H1 (cell line): Measurements from ENCODE around the gene PARK7.

Experiments used
- ATF2 ChIP-seq: IDR thresholded peaks from 2 replicates; pipeline ENCODE4 v1.6.1; 2012; ENCODE audit warnings: low read length, inconsistent platforms
- CEBPB ChIP-seq: IDR thresholded peaks from 2 replicates; pipeline ENCODE4 v1.6.1; 2012; ENCODE audit warnings: low read depth, low read length
- CTCF ChIP-seq, 3 experiments: IDR thresholded peaks; 1 replicate in 2 of 3; 2 replicates in 1 of 3; pipeline versions ENCODE4 v1.5.1 to v1.6.1; 2011; ENCODE audit warnings: low read length in 3 of 3, mild to moderate bottlenecking in 3 of 3, inconsistent platforms in 2 of 3, low read depth in 1 of 3, moderate library complexity in 1 of 3; ENCODE audit not compliant: insufficient read depth in 1 of 3; ENCODE audit errors: control extremely low read depth in 1 of 3
- EGR1 ChIP-seq: IDR thresholded peaks from 2 replicates; pipeline ENCODE4 v1.6.1; 2011; ENCODE audit warnings: low read depth, low read length, borderline replicate concordance
- EP300 ChIP-seq, 2 experiments: IDR thresholded peaks; 1 replicate in 1 of 2; 2 replicates in 1 of 2; pipeline ENCODE4 v1.6.1; 2011 to 2012; ENCODE audit warnings: low read depth in 2 of 2, low read length in 2 of 2, mild to moderate bottlenecking in 2 of 2, borderline replicate concordance in 1 of 2, inconsistent platforms in 1 of 2, moderate library complexity in 1 of 2
- EZH2 ChIP-seq: fragments of 200-600 bp; sonication (generic); IDR thresholded peaks from 2 replicates; pipeline ENCODE4 v1.7.1; 2012; ENCODE audit warnings: low read depth, mild to moderate bottlenecking, moderate library complexity, low read length, inconsistent platforms; ENCODE audit not compliant: severe bottlenecking
- NRF1 ChIP-seq: IDR thresholded peaks from 2 replicates; pipeline ENCODE4 v1.6.1; 2011; ENCODE audit warnings: mild to moderate bottlenecking, low read depth, low read length, improper control_type of control experiment
- SRF ChIP-seq: IDR thresholded peaks from 2 replicates; pipeline ENCODE4 v1.6.1; 2011; ENCODE audit warnings: mild to moderate bottlenecking, low read depth, low read length, moderate library complexity
- TBP ChIP-seq: IDR thresholded peaks from 2 replicates; pipeline ENCODE4 v1.6.1; 2011; ENCODE audit warnings: low read depth, low read length, improper control_type of control experiment
- TCF12 ChIP-seq: IDR thresholded peaks from 2 replicates; pipeline ENCODE4 v1.6.1; 2011; ENCODE audit warnings: low read depth, mild to moderate bottlenecking, low read length

- TF ChIP-seq SRF (no peak), TBP (peak; percentile 93), EP300 (IDR thresholded peaks at IDR 0.05; ENCODE audit: borderline replicate concordance in 1 of 2, low read depth in 2 of 2, low read length in 2 of 2) (peak in 1 of 2 experiments; percentile 100; a peak in 2 of 3 replicates), EZH2 (no peak), CTCF (IDR thresholded peaks at IDR 0.05; ENCODE audit: control extremely low read depth in 1 of 3, insufficient read depth in 1 of 3, low read depth in 1 of 3, low read length in 3 of 3) (peak; percentile 44 to 49 (median 46)), CEBPB (no peak), TCF12 (no peak), EGR1 (peak; percentile 59; the same call in 1 of the 2 replicates), ATF2 (no peak), NRF1 (peak; percentile 91)
These were observed at the start of gene PARK7 for GRCh38 chr1:7961216-7962013.
